HG03060 (cell line): ENCODE results near the gene TRIM61.
"Not testable (repeated sequence)": the region's sequence is repeated elsewhere in the genome, so short reads cannot be mapped to it uniquely, and the experiment has no call there.

Experiments
- ATAC-seq: cut with Tn5 transposase; IDR thresholded peaks from one replicate; pipeline ENCODE4 v1.9.1; 2021; ENCODE audit warnings: low read depth, moderate number of reproducible peaks; ENCODE audit not compliant: unreplicated experiment

TRIM61 gene

GRCh38 chr4:164977243-164978164 lies at the start of gene TRIM61:
Gene TRIM61 (minus strand): TSS chr4:164977657. CDS start chr4:164970002, 7,655 bp downstream.
- peak; percentile 99 for ATAC-seq

- not testable (repeated sequence) for ATAC-seq
These were observed 48.3 kb upstream of the TRIM61 start for GRCh38 chr4:165025782-165026181.

GRCh38 chr4:165019995-165020394 lies 42.5 kb upstream of the TRIM61 start:
- not testable (repeated sequence) for ATAC-seq

GRCh38 chr4:165016971-165017370 lies 39.5 kb upstream of the TRIM61 start:
- no peak for ATAC-seq

- no peak for ATAC-seq
These were observed 36.2 kb upstream of the TRIM61 start for GRCh38 chr4:165013691-165014090.

- ATAC-seq: no peak
These were observed 33.9 kb upstream of the TRIM61 start for GRCh38 chr4:165011403-165011802.

GRCh38 chr4:165010991-165011390 lies 33.5 kb upstream of the TRIM61 start:
- no peak for ATAC-seq

- no peak for ATAC-seq
These were observed 33.0 kb upstream of the TRIM61 start for GRCh38 chr4:165010487-165010886.

GRCh38 chr4:165009493-165010227 lies 32.2 kb upstream of the TRIM61 start:
- no peak for ATAC-seq

- ATAC-seq: no peak
These were observed 29.4 kb upstream of the TRIM61 start for GRCh38 chr4:165006886-165007285.

GRCh38 chr4:165006456-165006855 lies 29.0 kb upstream of the TRIM61 start:
- no peak for ATAC-seq

GRCh38 chr4:165005352-165005925 lies 28.0 kb upstream of the TRIM61 start:
- no peak for ATAC-seq

- not testable (repeated sequence) for ATAC-seq
These were observed 24.5 kb upstream of the TRIM61 start for GRCh38 chr4:165001957-165002356.

GRCh38 chr4:164998526-164999080 lies 21.1 kb upstream of the TRIM61 start:
- ATAC-seq: not testable (repeated sequence)

GRCh38 chr4:164997941-164998340 lies 20.5 kb upstream of the TRIM61 start:
- ATAC-seq: no peak

GRCh38 chr4:164997324-164997723 lies 19.9 kb upstream of the TRIM61 start:
- ATAC-seq: no peak

- ATAC-seq: not testable (repeated sequence)
These were observed 18.7 kb upstream of the TRIM61 start for GRCh38 chr4:164996123-164996522.

- not testable (repeated sequence) for ATAC-seq
These were observed 13.3 kb upstream of the TRIM61 start for GRCh38 chr4:164990786-164991185.

GRCh38 chr4:164989471-164989870 lies 12.0 kb upstream of the TRIM61 start:
- no peak for ATAC-seq

GRCh38 chr4:164971929-164972328 lies 5.5 kb downstream of the TRIM61 start:
- ATAC-seq: not testable (repeated sequence)

- ATAC-seq: no peak
These were observed 17.6 kb downstream of the TRIM61 start for GRCh38 chr4:164959896-164960295.
